Stimulated activated CD8-positive, alpha-beta memory T cell treated with anti-CD3 and anti-CD28 coated beads, Interleukin-12 subunit alpha, Interleukin-12 subunit beta, amount 100 ng/mL, for 24 hours (primary cell): ENCODE measurements around the gene GAPVD1.
"Not testable (repeated sequence)": the region's sequence is repeated elsewhere in the genome, so short reads cannot be mapped to it uniquely, and the experiment has no call there.

Experiments used
- DNase-seq: peaks from one replicate; pipeline ENCODE4 v3.0.0-alpha.2; 2020; ENCODE audit errors: extremely low read depth

The GAPVD1 gene

GRCh38 chr9:125255781-125256391 lies 5.7 kb upstream of the GAPVD1 start:
- DNase-seq = no peak

- DNase-seq = no peak
Measured at GRCh38 chr9:125258160-125258785, 3.4 kb upstream of the GAPVD1 start.

DNA sequence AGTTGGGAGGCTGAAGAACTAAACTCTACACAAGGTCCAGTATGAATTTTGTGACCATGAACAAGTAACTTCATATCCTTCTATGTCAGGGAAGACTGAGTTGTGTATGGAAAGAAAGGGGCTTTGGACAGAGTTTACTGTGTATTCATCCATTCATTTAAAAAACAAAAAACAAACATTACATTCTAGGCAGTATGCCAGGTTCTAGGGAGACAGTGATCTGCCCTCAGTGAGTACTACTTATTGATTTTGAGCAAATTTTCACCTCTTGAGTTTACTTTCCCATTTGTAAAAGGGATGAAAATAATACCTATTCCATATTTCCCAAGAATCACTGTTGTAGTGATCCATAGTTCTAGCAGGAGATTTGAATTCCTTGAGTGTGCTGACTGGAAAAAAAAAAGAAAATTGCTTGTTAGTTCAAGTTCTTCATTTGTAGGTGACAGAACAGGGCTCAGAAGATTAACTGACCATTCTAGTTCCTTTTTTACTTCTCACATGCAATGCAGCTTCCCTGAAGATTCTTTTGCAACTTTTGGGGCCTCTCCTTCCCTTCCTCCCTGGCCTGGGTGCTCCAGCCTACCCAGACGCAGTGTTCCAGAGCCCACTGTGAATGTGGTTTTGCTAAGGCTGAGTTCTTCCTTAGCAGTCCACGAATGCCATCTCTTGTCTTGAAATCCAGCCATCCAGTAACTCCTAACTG lies 2.6 kb upstream of the GAPVD1 start:
- DNase-seq = no peak

DNA sequence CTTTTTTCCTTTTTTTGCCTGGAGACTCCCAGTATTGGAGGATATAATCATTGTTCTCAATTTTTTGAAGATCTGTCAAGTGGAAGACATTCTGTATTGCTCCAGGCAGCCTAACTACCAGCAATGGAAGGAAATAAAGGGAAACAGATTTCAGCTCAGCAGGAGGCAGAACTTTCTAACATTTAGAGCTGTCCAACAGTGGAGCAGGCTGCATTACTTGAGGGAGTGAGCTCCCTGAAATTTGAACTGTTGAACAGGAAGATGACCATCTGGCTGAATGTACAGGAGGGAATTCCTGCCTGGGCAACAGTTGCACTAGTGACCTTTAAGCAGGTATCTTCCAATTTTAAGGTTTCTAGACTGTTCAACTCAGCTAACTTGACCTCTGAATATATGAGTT lies 1.1 kb upstream of the GAPVD1 start:
- no peak for DNase-seq

DNA sequence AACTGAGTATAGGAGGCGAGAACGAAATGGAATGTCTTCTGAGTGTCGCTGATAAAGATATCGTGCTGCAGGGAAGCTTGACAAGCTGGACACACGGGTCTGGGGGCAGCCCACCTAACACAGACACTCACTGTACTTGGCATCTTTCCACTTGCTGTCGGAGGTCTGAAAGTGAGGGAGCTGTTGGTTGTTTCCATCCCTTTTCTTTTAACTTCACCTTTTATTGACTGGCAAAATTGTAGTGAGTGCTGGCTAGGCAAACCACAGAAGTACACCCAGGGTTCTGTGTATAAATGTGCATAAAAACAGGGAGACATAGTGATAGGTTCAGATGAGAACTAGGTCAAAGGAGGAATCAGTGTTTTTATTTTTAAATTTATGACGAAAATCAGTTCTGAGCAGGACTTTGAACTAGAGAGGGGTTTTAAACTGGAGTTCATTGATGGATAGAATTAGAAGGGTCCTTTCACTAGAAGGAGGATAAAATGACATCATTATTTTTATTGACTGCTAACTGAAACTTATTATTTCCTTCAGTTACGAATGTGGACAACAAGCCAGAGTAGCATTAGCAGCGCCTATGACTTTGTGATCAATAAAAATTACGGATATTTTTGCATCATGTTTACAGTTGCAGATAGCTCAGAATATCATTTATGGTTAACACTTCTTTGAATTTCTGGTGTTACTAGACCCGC lies 817 bp downstream of the GAPVD1 start:
- DNase-seq = no peak

DNA sequence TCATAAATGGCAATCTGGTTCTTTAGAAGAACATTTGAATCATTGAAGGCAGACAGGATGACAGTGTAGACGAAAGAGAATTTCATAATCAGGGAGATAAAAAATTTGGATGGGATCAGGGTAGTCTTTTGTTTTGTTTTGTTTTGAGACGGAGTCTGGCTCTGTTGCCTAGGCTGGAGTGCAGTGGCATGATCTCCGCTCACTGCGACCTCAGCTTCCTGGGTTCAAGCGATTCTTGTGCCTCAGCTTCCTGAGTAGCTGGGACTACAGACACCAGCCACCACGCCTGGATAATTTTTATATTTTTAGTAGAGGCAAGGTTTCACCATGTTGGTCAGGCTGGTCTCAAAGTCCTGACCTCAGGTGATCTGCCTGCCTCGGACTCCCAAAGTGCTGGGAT lies 2.4 kb downstream of the GAPVD1 start:
- not testable (repeated sequence) for DNase-seq

- DNase-seq = no peak
Measured at GRCh38 chr9:125268394-125269013, 6.9 kb downstream of the GAPVD1 start.

DNA sequence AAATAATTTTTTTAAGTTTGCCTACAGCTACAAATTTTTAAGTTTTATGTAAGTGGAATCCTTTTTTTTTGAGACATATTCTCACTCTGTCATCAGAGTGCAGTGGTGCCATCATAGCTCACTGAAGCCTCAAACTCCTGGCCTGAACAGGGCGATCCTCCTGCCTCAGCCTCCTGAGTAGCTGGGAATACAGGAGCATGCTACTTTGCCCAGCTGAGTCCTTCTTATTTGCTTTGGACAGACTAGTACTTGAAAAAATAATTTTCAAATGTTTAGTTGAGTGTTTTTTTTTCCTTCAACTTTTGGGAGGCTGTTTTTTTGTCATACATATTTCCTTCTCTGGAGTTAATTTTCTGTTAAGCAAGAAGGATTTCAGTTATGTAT lies 7.4 kb downstream of the GAPVD1 start:
- no peak for DNase-seq

DNA sequence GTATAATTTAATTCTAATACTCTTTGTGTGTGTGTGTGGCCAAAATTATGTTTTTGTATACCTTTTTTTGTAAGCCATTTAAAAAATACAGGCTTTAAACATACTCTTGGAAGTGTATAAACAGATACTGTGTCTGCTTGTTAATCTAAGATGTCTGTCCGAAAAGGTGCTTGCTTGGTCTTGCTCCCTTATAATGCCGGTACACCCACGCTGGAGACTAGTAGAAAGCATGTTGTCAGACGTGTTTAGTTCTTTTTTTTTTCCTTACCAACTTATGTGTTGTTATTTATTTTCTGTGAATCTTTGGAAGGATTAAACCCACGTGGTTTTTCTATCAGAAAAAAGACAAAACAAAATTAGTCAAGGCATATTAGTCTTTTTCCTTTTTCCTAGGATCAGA lies 9.5 kb downstream of the GAPVD1 start:
- DNase-seq = no peak

- DNase-seq = no peak
Measured at GRCh38 chr9:125272697-125273096, 11.1 kb downstream of the GAPVD1 start.

- DNase-seq = no peak
Measured at GRCh38 chr9:125276771-125277170, 15.1 kb downstream of the GAPVD1 start.

GRCh38 chr9:125277411-125277810 lies 15.8 kb downstream of the GAPVD1 start:
- no peak for DNase-seq

DNA sequence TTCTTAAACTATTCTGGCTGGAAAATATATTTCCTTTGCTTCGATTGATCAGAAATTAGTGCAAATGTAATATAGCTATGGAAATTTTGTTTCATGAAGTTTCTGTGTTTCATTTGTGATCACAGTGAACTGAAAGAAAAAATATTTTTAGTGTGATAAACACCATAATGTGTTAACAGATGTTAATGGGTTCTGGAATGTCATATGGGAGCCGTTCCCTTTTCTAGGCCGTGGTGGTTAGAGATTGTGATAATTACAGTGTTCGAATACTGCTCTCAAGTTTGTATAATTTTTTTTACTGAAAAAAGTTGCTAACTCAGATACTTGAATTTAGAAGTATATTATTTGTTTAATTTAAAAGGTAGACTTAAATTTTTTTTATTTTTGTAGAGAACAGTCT lies 19.3 kb downstream of the GAPVD1 start:
- no peak for DNase-seq

GRCh38 chr9:125284855-125285254 lies 23.2 kb downstream of the GAPVD1 start:
- DNase-seq = no peak

DNA sequence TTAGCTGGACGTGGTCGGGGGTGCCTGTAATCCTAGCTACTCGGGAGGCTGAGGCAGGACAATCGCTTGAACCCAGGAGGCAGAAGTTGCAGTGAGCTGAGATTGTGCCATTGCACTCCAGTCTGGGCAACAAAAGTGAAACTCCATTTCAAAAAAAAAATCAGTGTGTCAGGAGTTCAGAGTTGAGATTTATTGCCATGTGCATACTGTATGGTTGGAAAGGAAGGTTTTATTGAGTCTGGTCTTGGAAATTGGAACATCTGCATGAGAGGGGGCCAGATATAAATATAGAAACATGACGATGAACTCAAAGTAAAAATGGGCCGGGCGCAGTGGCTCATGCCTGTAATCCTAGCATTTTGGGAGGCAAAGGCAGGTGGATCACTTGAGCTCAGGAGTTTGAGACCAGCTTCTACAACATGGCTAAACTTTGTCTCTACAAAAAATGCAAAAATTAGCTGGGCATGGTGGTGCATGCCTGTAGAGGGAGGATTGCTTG lies 25.4 kb downstream of the GAPVD1 start:
- not testable (repeated sequence) for DNase-seq

- DNase-seq = no peak
Measured at GRCh38 chr9:125293134-125293533, 31.5 kb downstream of the GAPVD1 start.

DNA sequence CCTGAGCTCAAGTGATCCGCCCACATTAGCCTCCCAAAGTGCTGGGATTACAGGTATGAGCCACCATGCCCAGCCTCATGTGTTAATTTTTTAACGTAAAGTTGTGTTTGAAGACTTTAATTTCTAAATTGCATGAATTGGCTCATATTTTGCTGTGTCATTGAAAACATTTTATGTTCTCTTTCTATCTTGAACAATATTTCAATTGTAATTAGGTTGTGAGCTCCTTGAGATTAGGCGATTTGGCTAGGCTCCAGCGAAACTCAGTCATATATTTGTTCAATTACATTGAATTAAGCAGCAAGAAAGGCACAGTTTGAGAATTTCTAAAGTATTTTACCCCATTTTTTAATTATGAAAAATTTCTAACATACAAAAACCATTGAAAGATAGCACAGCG lies 34.0 kb downstream of the GAPVD1 start:
- no peak for DNase-seq

- DNase-seq = no peak
Measured at GRCh38 chr9:125296843-125297372, 35.3 kb downstream of the GAPVD1 start.

DNA sequence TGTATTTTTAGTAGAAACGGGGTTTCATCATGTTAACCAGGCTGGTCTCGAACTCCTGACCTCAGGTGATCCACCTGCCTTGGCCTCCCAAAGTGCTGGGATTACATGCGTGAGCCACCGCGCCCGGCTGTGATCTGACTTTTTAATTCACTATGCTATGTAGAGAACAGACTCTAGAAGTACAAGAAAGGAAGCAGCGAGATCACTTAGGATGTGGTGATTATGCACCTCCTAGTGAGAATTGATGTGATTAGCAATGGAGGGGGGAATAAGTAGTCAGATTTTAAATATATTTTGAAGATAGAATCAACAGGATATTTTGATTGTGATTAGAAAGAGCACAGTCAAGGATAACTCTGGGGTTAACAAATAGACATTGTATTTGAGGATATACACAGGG lies 36.3 kb downstream of the GAPVD1 start:
- DNase-seq = no peak

DNA sequence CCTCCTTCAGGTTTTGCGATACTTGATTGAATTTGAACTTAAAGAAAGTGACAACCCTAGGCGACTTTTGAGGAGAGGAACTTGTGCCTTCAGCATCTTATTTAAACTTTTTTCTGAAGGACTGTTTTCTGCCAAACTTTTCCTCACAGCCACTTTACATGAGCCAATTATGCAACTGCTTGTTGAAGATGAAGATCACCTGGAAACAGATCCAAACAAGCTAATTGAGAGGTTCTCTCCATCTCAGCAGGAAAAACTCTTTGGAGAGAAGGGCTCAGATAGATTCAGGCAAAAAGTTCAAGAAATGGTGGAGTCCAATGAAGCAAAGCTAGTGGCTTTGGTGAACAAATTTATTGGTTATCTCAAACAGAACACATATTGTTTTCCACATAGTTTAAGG lies 40.6 kb downstream of the GAPVD1 start:
- DNase-seq = no peak

DNA sequence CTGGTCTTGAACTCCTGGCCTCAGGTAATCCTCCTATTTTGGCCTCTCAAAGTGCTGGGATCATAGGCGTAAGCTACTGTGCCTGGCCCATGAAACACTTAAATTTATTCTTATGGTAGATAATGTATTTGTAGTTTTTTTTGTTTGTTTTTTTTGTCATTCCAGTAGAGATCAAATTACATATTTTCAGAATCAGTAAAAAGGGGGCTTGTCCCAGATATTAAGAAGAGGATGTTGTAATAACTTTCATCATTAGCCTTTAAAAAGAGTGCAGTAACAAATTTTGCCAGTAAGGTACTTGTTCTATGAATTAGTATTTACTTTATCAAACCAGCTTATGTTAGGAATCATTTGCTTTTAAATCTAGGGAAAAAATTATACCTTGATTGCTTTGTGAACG lies 42.6 kb downstream of the GAPVD1 start:
- DNase-seq = no peak

GRCh38 chr9:125312411-125312810 lies 50.8 kb downstream of the GAPVD1 start:
- no peak for DNase-seq
